ENCODE measurements around the gene MATK.
"Not testable (repeated sequence)": the region's sequence is repeated elsewhere in the genome, so short reads cannot be mapped to it uniquely, and the experiment has no call there.

Gene MATK

DNA sequence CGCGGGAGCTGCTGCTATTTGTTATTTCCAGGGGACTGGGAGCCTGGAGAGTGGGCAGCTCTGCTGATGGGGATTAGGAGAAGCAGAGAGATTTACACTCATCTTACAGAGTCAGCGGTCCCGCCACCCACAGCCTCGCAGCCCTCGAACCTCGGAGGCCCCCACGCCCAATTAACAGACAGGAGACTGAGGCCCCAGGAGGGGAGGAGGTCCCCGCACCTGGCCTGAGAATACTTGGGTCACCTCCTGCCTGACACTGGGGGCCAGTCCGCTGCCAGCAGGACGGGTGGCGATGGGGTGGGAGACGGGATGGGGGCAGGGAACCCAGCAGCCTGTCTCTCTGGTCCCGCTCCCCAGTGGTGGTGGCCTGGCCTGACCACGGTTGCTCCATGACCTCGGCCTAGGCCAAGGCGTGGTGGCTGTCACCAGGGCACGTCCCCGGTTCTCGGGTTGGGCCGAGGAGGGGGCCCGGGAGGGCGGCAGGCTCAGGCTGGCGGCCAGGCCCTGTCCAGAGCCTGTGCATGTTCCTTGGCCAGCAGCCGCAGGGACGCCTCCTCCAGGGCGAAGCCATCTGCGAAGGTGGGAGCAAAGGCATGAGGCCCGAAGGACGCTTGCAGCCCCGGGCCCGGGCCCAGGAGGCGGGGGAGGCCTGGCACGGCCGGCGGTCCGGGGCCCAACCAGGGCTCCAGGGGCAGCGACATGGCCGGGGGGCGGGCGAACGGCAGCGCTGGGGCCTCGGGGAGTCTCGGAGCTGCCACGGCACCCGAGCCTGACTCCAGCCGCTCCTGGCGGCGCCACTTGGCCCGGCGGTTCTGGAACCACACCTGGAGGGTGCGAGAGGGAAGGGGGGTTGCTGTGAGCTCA, 15.8 kb downstream of the MATK start:
- DNase-seq: no peak

DNA sequence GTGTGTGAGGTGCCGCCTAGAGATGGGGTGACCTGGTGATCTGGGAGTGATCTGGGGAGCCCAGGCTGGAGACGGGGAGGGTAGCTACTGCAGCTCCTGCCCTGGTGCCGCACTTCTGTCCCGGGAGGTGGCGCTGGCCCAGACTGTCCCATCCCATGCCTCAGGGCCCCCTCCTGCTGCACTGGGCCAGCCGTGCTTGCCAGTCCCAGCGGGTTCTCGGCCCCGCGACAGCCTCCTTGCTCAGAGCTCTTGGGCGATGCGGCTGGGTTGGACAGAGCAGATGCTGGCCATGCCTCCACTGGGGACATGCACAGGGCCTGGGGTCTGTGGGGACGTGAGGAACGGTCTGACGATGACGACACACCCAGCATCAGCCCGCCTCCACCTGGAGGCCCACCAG, 16.7 kb downstream of the MATK start:
- DNase-seq: no peak

DNA sequence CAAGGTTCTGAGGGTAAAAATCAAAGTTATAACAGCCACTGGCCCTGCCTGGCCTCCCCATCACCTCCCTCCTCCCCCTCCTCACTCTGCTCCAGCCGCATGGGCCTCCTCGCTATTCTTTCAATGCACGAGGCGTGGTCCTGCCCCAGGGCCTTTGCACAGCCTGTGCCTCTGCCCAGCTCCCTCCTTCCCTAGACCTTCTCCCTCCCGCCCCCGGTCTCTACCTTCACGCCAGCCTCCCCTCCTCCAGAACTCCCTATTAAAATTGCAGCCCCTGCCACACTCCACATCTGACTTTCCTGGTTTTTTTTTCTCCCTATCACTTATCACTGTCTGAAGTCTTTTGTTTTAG, 17.5 kb downstream of the MATK start:
- DNase-seq: no peak

DNA sequence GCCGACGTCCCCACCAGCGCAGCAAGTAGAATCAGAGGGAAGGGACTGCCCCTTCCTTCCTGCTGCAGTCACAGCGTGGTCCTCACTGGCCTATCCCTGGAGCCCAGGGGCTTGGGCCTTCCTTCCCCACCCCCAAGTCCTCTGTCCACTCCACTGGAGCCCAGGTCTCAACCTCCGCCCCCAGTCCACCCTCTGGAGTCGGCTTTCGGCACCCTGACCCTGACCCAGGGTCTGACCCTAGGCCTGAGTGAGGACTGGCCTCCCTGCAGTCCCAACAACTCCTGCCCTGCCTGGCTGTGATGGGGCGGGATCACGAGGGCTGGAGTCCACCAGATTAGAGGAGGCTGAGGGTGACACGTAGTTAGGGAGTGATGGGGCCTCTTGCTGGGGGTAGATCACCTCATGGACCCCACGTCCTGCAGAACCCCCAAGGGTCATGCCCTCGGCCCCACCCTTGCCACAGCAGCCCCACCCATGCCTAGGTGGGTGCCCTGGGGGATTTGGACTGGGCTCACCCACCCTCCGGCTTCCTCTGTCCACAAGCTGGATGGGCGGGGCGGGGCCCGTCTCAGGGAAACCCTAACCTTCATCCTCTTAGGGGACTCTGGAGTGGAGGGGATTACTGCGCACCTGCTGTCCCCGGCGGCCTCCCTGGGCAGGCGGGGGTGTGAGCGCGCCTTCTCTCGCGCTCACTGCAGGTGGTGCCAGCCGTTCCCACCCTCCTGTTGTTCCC, 18.0 kb downstream of the MATK start:
- DNase-seq: no peak

DNA sequence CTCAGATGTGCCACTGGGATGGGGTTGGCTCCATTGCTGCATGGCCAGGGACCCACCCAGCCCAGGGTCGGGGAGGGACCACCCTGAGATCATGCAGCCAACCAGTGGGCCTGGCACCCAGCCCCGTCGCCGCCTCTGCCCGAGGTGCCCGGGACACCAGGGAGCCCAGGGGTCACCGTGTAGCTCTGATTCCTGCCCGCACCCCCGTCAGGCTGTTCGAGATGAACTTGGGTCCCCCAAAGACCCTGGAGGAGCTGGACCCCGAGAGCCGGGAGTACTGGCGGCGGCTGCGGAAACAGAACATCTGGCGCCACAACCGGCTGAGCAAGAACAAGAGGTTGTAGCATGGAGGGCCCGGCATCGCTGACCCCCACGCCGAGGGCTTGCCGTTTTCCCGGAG, 19.1 kb downstream of the MATK start:
- DNase-seq: no peak

DNA sequence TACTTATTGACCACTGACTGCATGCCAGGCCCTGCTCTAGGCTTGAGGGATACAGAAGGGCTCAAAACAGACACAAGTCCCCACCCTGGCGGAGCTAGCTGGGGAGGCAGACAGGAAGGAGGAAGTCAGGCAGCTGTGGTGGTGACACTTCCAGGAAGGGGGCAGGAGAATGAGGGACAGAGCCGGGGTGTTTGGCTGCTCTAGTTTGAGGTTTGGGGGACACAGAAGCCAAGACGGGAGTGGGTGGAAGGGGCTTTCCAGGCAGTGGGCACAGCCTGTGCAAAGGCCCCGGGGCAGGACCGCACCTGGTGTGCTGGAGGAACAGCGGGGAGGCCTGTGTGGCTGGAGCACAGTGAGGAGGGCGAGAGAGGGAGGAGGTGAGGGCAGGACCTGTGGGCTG, 19.7 kb downstream of the MATK start:
- DNase-seq: peak in 1 of 4 experiments; percentile 27

DNA sequence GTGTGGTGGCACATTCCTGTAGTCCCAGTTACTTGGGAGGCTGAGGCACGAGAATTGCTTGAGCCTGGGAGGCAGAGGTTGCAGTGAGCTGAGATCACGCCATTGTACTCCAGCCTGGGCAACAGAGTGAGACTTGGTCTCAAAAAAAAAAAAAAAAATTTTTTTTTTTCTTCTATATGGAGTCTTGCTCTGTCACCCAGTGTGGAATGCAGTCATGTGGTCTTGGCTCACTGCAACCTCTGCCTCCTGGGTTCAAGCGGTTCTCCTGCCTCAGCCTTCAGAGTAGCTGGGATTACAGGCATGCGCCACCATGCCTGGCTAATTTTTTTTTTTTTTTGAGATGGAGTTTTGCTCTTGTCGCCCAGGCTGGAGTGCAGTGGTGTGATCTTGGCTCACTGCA, 20.4 kb downstream of the MATK start:
- not testable (repeated sequence) for DNase-seq

DNA sequence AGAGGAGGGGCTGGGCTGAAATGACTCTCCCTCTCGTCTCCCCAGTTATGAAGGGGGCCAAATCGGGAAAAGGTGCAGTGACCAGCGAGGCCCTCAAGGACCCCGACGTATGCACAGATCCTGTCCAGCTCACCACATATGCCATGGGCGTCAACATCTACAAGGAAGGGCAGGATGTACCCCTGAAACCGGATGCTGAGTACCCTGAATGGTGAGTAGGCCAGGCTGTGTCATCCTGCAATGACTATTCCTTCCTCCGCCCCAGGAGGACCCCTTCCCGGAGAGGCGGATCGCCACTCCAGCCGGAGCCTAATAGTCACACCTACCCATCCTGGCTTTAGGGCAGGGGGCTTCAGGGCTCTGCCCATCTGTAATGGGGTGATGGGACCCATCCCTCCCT, 21.1 kb downstream of the MATK start:
- no peak for DNase-seq

DNA sequence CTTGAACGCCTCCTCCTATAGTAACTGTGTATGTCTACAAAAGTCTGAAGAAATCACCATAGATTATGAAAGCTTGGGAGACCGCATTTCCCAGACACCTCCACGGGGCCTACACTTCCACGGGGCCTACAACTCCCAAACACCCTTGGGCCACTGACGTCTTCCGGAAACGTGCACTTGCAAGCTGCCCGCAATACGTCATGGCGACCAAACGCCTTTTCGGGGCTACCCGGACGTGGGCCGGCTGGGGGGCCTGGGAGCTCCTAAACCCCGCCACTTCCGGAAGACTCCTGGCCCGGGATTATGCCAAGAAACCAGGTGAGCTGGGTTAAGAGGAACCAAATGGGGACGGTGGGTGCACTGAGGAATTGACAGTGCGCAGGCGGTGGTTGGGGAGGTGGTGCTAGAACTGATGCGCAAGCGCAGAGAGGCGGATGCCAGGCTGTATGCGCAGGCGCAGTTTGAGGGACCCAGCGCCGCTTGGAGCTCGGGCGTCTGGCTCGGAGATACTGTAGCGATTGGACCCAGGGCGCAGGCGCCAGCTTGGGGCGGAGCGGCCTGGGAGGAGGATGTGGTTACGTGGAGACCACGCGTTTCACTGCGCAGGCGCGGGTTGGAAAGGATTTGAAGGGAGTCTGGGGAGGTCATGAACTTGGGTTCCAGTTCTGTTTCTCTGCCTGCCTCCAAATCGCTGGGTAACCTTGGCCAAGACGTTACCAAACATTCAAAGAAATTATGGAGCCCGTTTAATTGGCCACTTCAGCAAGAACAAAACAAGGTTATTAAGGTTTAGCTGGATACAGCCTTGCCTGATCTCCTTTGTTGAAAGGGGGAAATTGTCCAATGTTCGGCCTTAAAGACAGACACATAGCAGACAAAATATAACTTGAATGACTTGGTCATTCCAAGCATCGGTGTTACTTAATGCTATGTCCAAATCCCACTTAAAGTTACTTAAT, 23.4 kb downstream of the MATK start, which contains the start of gene MRPL54:
TSS of gene MRPL54 (plus strand) at position 182 of the 959 bp plus-strand sequence. CDS start at position 201, 19 bp downstream.
- peak; percentile 100 for DNase-seq

DNA sequence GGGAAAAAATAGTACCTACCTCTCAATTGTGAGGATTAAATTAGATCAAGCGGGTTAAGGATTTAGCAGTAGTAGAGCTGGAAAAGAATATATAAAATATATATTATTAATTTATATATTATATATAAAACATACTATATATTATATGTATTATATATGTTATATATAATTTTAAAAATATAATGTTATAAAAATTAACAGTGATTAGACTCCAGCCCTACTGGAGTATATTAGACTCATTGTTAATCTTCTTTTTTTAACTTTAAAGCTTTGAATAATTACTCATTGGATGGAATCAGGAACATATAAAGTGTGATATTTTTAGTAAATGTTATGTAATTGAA, 24.1 kb downstream of the MATK start:
- no peak for DNase-seq

DNA sequence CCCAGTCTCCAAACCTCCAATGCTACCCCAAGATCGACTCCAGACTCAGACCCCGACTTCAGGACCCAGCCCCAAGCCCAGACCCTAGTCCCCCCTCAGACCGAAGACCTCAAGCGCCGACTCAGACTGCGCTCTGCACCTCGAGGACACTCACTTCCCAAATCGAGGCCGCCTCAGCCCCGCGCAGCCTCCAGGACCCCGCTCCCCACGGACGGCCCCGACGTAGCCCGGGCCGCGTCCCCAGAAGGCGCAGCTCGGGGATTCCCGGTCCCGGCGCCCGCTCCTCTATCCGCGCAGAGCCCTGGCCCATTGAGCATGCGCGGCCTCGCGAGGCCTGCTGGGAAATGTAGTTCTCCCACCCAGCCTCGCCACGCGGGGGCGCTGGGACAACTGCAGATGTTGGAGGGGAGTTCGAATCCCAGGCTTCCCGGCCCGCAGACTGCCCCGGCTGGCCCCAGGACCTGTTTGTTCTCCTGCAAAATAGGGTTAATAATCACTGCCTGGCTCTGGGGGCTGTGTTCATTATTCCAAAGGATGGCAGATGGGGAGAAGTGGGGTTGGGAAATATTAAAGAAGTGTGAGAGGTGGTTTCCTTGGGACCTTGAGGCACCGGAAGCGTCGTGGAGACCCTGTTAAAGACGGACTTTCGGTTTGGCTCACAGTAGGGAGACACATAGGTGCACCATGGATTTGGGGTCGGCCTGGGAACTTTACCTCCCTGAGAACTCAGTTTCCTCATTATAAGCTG, 24.6 kb downstream of the MATK start, which contains the start of gene APBA3:
TSS of gene APBA3 (minus strand) at position 311 of the 748 bp plus-strand sequence. CDS start 1,428 bp downstream, outside the sequence.
- peak; percentile 95 to 98 (median 97) for DNase-seq

DNA sequence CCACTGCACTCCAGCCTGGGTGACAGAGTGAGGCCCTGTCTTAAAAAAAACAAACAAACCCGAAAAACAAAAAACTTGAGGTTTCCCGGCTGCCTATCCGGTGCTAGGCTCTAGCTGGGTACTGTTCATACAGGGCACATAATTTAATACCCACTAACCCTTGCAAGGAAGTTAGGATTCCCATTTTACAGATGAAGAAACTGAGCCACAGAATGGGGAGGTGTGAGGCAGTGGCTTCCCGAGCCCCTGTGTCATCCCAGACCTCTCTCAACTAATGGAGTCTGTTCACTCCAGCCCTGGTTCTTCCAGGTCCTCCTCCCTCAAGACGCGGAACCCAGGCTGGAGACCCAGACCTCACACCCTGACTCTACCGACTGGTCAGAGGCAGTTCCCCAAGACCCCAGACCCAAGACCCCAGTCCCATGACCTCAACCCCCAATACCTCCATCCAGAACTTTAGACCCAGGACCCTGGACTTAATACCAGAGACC, 25.3 kb downstream of the MATK start:
- no peak for DNase-seq

DNA sequence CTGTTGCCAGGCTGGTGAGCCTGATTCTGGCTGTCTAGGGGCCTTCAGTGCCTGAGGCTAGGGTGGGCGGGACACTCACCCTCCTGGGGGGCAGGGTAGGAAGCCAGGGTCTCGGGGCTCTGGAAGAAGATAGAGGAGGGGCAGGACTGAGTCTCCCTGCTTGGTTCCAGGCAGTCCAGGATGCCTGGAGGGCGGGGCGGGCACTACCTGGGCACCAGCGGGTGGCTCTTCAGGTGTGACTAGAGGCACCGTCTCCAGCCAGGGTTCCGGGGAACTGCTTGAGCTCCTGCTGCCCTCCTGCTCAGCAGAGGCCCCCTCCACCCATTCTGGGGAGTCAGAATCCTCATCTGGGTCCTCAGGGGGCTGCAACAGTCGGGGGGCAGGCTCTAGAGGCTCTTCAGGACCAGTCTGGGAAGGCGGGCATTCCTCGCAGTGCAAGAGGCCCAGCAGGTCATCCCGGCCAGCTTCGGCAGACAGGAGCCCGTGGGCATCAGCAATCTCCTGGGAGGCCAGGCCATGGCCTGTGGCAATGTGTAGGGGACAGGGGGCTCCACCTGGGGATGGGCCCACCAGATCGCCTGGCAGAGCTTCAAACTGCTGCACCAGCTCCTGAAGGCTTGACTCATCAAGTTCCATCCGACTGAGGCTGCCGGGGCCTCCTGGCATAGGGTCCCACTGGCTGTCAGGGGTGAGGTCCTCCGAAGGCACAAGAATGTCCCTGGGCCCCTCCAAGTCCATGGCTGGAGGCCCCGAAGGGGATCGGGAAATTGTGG, 26.5 kb downstream of the MATK start:
- DNase-seq: no peak

DNA sequence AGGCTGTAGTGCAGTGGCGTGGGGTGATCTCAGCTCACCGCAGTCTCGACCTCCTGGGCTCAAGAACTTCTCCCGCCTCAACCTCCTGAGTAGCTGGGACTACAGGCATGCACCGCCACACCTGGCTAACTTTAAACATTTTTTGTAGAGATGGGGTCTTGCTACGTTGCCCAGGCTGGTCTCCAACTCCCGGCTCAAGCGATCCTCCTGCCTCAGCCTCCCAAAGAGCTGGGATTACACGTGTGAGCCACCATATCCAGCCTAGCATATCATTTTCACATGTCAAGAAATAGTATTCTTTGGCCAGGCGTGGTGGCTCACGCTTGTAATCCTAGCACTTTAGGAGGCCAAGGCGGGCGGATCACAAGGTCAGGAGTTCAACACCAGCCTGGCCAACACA, 27.9 kb downstream of the MATK start:
- DNase-seq: not testable (repeated sequence)

DNA sequence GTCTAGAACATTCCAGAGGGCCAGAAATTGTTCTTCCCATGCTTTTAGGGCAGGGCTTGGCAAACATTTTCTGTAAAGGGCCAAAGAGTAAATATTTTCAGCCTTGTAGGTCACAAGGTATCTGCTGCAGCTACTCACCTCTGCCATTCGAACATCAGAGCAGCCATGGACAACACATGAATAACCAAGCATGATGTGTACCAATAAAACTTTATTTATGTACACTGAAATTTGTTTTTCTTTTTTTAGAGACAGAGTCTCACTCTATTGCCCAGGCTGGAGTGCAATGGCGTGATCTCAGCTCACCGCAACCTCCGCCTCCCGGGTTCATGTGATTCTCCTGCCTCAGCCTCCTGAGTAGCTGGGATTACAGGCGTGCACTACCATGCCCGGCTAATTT, 28.5 kb downstream of the MATK start:
- DNase-seq: not testable (repeated sequence)

DNA sequence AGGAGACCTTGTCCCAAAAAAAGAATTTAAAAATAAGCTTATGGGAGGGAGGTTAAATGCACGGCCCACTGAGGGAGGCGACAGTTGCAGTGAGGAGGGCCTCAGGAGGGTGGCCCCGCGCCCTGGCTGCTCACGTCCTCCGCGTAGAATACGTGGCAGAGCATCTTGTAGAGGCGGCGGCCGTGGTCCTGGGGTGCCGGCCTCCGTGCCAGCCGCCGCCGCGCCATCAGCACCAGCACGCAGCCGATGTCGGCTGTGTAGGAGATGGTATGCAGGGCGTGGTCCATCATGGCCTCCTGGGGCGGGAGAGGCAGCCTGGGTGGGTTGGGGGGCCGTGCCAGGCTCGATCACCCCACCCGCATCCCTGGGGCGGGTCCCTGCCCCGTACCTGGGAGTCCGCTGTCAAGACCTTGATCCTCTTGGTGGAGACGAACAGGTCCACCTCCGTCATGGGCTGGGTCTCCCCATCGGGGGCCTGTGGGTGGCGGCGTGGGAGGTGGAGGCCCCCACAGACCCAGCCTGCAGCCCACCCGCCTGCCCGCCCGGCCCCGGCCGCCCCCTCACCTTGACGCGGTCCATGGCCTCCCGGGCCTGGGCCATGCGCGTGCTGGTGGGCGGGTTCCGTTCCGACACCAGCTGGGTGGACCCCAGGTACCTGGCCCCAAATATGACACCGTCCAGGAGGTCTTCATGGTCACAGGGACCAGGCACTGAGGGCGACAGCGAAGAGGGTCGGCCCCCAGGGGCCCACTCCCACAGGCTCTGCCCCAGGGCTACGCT, 32.4 kb downstream of the MATK start:
- DNase-seq: no peak

DNA sequence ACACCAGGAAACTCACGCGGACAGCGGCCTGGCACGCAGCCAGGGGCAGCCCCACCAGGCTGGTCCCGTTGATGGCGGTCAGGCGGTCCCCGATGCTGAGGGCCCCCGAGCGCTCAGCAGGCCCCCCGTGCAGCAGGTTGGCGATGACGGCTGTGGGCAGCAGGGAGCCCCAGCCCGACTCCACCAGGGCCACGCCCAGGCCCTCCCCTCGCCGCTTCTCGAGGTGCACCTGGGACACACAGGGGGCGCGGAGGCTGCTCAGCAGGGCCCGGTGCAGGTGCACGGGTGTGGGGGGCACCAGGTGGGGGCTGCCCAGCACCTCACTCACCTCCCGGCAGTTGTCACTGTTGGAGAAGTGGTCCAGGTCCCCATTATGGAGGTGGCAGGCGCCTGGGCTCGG, 33.7 kb downstream of the MATK start:
- no peak for DNase-seq

DNA sequence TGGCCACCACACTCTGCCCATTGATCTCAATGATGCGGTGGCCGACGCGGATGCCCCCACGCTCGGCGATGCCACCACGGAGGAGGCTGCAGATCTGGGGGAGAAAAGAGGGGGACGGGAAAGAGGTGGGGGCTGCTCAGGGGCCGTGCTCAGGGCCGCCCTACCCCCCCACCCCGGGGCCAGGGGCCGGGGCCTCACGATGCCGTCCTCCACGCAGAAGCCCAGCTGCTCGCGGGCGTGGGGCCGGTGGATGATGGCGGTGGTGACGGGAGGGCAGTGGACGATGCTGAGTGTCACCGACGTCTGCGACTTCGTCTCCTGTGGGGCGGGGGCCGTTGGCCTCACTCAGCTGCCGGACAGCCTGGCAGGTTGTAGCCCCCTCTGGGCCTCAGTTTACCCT, 34.9 kb downstream of the MATK start:
- no peak for DNase-seq

DNA sequence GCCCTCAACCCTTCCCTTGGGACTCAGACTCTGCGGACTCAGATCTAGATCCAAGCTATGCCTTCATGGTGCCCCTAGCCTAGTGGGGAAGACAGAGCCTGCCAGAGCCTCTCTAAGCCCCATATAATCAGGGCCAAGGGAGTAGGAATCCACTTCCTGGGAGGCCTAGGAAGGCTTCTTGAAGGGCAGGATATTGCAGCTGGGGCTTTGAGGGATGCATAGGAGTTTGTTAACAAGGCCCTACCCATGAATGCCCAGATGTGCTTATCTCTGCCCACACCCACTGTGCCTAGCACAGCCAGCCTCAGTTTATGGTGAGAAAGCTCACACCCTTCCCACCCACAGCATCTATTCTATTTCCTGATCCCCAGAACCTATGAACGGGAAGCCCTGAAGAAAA, 36.0 kb downstream of the MATK start:
- DNase-seq: no peak

DNA sequence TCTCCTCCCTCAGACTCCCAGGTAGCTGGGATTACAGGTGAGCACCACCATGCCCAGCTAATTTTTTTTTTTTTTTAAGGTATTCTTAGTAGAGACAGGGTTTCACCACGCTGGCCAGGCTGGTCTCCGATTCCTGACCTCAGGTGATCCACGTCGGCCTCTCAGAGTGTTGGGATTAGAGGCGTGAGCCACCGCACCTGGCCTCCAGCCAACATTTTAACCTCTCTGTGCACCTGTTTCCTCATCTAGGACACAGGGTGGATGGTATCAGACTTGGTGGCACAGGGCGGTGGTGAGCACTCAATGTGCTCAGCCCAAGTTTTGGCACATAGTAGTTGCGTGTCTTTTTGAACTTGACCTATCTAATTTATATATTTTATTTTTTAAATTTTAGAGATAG, 37.2 kb downstream of the MATK start:
- DNase-seq: no peak
